Activated T-helper 17 cell treated with anti-CD3 and anti-CD28 coated beads, Interleukin-2, amount 50 U/mL, for 72 hours (primary cell): Measurements from ENCODE around the gene TMEM219. TPM values are rescaled to one million over a fixed set of nuclear protein-coding genes. Genes with fewer than 3 reads are reported as not detected.
A peak's percentile ranks its signal among the peaks of the same experiment; 100 is the strongest.
"Not testable (repeated sequence)": the region's sequence is repeated elsewhere in the genome, so short reads cannot be mapped to it uniquely, and the experiment has no call there.

Source experiments
- ATAC-seq: fragments of 150-1000 bp; cut with Tn5 transposase; replicated peaks from 2 replicates; pipeline ENCODE4 v1.10.0; 2021; ENCODE audit warnings: mild to moderate bottlenecking, moderate library complexity
- H3K27ac Mint-ChIP-seq: one replicate; pipeline ENCODE4 v1.8.0; 2022; ENCODE audit warnings: mixed read lengths
- H3K27me3 Mint-ChIP-seq: one replicate; pipeline ENCODE4 v1.8.0; 2022; ENCODE audit warnings: mixed read lengths
- H3K36me3 Mint-ChIP-seq: one replicate; pipeline ENCODE4 v1.8.0; 2022; ENCODE audit warnings: low read depth, mild to moderate bottlenecking, mixed read lengths
- H3K4me1 Mint-ChIP-seq: one replicate; pipeline ENCODE4 v1.8.0; 2022; ENCODE audit warnings: mixed read lengths
- H3K4me3 Mint-ChIP-seq: one replicate; pipeline ENCODE4 v1.8.0; 2022; ENCODE audit warnings: mild to moderate bottlenecking, mixed read lengths
- H3K9me3 Mint-ChIP-seq: one replicate; pipeline ENCODE4 v1.8.0; 2022; ENCODE audit warnings: mixed read lengths
- total RNA-seq, 2 donors: library from RNA; stranded (reverse); gene quantifications; one replicate each; pipeline ENCODE4 v1.2.3, GENCODE V29; 2022

Gene TMEM219
- total RNA-seq, 2 donors from 2014 or later = 55.2 to 70.8 TPM

GRCh38 chr16:29927070-29927905, 34.6 kb upstream of the TMEM219 start:
- Mint-ChIP-seq H3K4me1 (peaks cover 14% of the 10 kb centered on the region), H3K9me3 (no peaks in the 10 kb centered on the region), H3K36me3 (peaks cover 34% of the 10 kb centered on the region), H3K27ac (peak overlapping the region; percentile 96), H3K4me3 (peak overlapping the region; percentile 97), H3K27me3 (no peaks in the 10 kb centered on the region)
- ATAC-seq = no peak

- not testable (repeated sequence) for H3K36me3 Mint-ChIP-seq, H3K27me3 Mint-ChIP-seq, H3K4me1 Mint-ChIP-seq, H3K4me3 Mint-ChIP-seq, ATAC-seq, H3K27ac Mint-ChIP-seq, H3K9me3 Mint-ChIP-seq
These were observed 30.1 kb upstream of the TMEM219 start for GRCh38 chr16:29931750-29932149.

DNA sequence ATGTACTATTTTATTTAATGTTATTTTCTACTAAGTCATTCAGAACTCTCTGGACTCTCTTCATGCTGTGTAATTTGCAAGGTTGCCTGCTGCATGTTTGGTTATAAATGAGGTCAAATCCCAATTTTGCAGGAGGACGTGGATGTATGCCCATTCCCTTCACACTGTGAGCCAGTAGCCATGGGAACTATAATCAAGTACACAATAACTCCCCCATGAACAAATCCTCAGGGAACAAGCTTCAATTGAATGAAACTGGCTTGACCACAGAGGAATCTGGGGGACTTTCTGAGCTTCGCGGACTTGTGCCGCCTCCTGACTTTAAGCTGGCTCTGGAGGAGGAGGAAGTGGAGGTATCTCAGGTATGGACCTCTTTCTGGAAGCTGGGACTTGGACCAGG, 21.2 kb upstream of the TMEM219 start:
- peaks cover 5% of the 10 kb centered on the region for H3K4me1 Mint-ChIP-seq
- H3K27me3 Mint-ChIP-seq = peaks cover 11% of the 10 kb centered on the region
- H3K27ac Mint-ChIP-seq = no peak overlapping the region
- no peaks in the 10 kb centered on the region for H3K9me3 Mint-ChIP-seq
- no peak overlapping the region for H3K4me3 Mint-ChIP-seq
- no peak for ATAC-seq
- H3K36me3 Mint-ChIP-seq = no peaks in the 10 kb centered on the region

GRCh38 chr16:29943846-29944799, 17.8 kb upstream of the TMEM219 start:
- H3K4me1 Mint-ChIP-seq = peaks cover 5% of the 10 kb centered on the region
- ATAC-seq = no peak
- peaks cover 4% of the 10 kb centered on the region for H3K27me3 Mint-ChIP-seq
- no peak overlapping the region for H3K4me3 Mint-ChIP-seq
- no peaks in the 10 kb centered on the region for H3K36me3 Mint-ChIP-seq
- peak overlapping the region; percentile 44 for H3K27ac Mint-ChIP-seq
- no peaks in the 10 kb centered on the region for H3K9me3 Mint-ChIP-seq

GRCh38 chr16:29947897-29948296, 14.0 kb upstream of the TMEM219 start:
- ATAC-seq = no peak
- peaks cover 4% of the 10 kb centered on the region for H3K9me3 Mint-ChIP-seq
- H3K4me1 Mint-ChIP-seq = peaks cover 5% of the 10 kb centered on the region
- H3K27ac Mint-ChIP-seq = no peak overlapping the region
- H3K27me3 Mint-ChIP-seq = no peaks in the 10 kb centered on the region
- no peaks in the 10 kb centered on the region for H3K36me3 Mint-ChIP-seq
- H3K4me3 Mint-ChIP-seq = no peak overlapping the region

DNA sequence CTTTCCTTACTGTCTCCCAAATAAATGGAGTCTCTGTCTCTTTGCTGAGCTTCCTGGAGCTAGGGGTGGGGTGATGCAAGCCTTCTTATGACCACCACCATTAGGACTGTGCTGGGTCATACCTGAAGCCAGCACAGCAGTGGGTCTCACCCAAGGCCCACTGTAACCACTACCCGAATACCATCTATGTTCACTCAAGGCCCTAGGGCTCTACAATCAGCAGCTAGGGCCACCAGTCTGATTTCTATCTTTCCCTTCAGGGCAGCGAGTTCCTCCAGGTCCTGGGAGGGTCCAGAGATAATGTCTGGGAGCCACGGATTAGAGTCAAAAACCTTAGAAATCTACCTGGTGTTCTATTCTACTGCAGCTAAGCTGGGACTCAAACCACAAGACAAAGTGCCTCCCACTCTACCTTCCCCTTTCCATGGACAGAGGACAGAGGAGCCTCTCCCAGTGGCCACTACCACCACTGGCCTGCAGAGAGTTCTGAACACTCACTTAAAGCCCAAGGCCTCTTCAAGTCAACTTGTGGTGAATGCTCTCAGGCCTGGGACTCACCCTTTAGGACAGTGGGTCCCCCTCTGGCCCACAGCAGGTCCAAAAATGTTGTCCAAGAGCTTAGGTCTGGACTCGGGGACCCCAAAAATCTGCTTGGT, 10.9 kb upstream of the TMEM219 start:
- no peaks in the 10 kb centered on the region for H3K36me3 Mint-ChIP-seq
- H3K4me1 Mint-ChIP-seq = no peaks in the 10 kb centered on the region
- H3K27ac Mint-ChIP-seq = no peak overlapping the region
- H3K4me3 Mint-ChIP-seq = no peak overlapping the region
- peaks cover 4% of the 10 kb centered on the region for H3K9me3 Mint-ChIP-seq
- H3K27me3 Mint-ChIP-seq = no peaks in the 10 kb centered on the region
- no peak for ATAC-seq

- ATAC-seq = no peak
- no peaks in the 10 kb centered on the region for H3K27me3 Mint-ChIP-seq
- H3K4me1 Mint-ChIP-seq = no peaks in the 10 kb centered on the region
- H3K27ac Mint-ChIP-seq = no peak overlapping the region
- H3K36me3 Mint-ChIP-seq = no peaks in the 10 kb centered on the region
- H3K4me3 Mint-ChIP-seq = no peak overlapping the region
- H3K9me3 Mint-ChIP-seq = peaks cover 4% of the 10 kb centered on the region
These were observed 10.1 kb upstream of the TMEM219 start for GRCh38 chr16:29951625-29952365.

- peaks cover 7% of the 10 kb centered on the region for H3K36me3 Mint-ChIP-seq
- ATAC-seq = no peak
These were observed 3.1 kb upstream of the TMEM219 start for GRCh38 chr16:29958756-29959155.

DNA sequence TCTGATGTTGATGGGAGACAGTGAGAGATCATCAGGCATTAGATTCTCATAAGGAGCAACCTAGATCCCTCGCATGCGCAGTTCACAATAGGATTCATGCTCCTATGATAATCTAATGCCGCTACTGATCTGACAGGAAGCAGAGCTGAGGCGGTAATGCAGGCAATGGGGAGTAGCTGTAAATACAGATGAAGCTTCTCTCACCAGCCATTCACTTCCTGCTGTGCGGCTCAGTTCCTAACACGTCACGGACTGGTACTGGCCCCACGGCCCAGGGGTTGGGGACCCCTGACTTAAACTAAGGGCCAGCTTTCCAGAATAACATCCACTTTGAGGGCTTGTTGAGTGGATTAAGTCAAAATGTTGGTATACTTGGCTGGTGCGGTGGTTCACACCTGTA, 2.6 kb upstream of the TMEM219 start:
- Mint-ChIP-seq H3K36me3 (peaks cover 10% of the 10 kb centered on the region), H3K27ac (no peak overlapping the region), H3K9me3 (no peaks in the 10 kb centered on the region), H3K27me3 (no peaks in the 10 kb centered on the region), H3K4me1 (peaks cover 17% of the 10 kb centered on the region), H3K4me3 (no peak overlapping the region)
- ATAC-seq = no peak

More at GRCh38 chr16:29958756-29959155, 3.1 kb upstream of the TMEM219 start:
- Mint-ChIP-seq H3K27me3 (no peaks in the 10 kb centered on the region), H3K27ac (no peak overlapping the region), H3K9me3 (no peaks in the 10 kb centered on the region), H3K4me3 (no peak overlapping the region), H3K4me1 (peaks cover 17% of the 10 kb centered on the region)

- not testable (repeated sequence) for H3K4me3 Mint-ChIP-seq, H3K27ac Mint-ChIP-seq, H3K9me3 Mint-ChIP-seq, H3K27me3 Mint-ChIP-seq, ATAC-seq
- Mint-ChIP-seq H3K36me3 (peaks cover 10% of the 10 kb centered on the region), H3K4me1 (peaks cover 17% of the 10 kb centered on the region)
These were observed 2.1 kb upstream of the TMEM219 start for GRCh38 chr16:29959821-29960220.

DNA sequence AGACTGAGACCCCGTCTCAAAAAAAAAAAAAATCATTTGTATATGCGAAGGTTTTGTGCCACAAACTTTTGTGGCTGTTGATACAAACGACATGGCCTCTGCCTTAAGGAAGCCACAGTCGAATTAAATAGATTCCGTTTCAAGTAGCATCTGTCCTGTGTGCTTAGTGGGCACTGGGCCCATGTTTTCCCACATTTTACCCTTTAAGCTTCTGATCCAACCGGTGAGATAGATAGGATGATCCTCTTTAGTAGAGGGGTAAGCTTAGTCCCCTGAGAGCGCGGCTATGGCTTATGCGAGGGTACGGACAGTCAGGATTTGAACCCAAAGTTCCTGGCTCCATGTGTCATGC, 776 bp upstream of the TMEM219 start:
- H3K27ac Mint-ChIP-seq = peak overlapping the region; percentile 85
- peak overlapping the region; percentile 92 for H3K4me3 Mint-ChIP-seq
- H3K9me3 Mint-ChIP-seq = no peaks in the 10 kb centered on the region
- H3K27me3 Mint-ChIP-seq = no peaks in the 10 kb centered on the region
- peaks cover 17% of the 10 kb centered on the region for H3K4me1 Mint-ChIP-seq
- peaks cover 10% of the 10 kb centered on the region for H3K36me3 Mint-ChIP-seq
- ATAC-seq = no peak

- H3K4me3 Mint-ChIP-seq = peak overlapping the region; percentile 92
- H3K4me1 Mint-ChIP-seq = peaks cover 17% of the 10 kb centered on the region
- no peaks in the 10 kb centered on the region for H3K9me3 Mint-ChIP-seq
- H3K36me3 Mint-ChIP-seq = peaks cover 14% of the 10 kb centered on the region
- no peaks in the 10 kb centered on the region for H3K27me3 Mint-ChIP-seq
- no peak for ATAC-seq
- peak overlapping the region; percentile 88 for H3K27ac Mint-ChIP-seq
These were observed 590 bp downstream of the TMEM219 start for GRCh38 chr16:29962344-29962994.

DNA sequence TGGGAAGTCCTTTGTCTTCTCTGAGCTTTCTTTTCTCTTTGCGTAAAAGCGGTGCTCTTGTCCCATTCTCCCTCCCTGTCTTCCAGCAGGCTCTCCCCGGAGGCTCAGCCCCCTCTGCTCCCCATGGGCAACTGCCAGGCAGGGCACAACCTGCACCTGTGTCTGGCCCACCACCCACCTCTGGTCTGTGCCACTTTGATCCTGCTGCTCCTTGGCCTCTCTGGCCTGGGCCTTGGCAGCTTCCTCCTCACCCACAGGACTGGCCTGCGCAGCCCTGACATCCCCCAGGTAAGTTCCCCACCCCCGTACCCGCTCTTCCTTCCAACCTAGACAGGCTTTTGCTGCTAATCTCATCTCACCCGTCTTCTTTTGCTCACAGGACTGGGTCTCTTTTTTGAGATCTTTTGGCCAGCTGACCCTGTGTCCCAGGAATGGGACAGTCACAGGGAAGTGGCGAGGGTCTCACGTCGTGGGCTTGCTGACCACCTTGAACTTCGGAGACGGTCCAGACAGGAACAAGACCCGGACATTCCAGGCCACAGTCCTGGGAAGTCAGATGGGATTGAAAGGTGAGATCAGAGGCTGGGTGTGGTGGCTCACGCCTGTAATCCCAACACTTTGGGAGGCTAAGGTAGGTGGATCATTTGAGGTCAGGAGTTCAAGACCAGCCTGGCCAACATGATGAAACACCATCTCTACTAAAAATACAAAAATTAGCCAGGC, 1.3 kb downstream of the TMEM219 start:
- Mint-ChIP-seq H3K4me3 (peak overlapping the region; percentile 92), H3K27me3 (no peaks in the 10 kb centered on the region), H3K36me3 (peaks cover 21% of the 10 kb centered on the region), H3K27ac (peak overlapping the region; percentile 88), H3K9me3 (no peaks in the 10 kb centered on the region), H3K4me1 (peaks cover 17% of the 10 kb centered on the region)
- no peak for ATAC-seq
